Measurements from ENCODE around the gene TTC7B.

- no peak for TF ChIP-seq POLR2A (IDR thresholded peaks at IDR 0.05; ENCODE audit: borderline replicate concordance, extremely low read depth, insufficient read depth, insufficient read length)
- TF ChIP-seq SP1 (IDR thresholded peaks at IDR 0.05; ENCODE audit: low read depth): no peak
- TF ChIP-seq CTCF (IDR thresholded peaks at IDR 0.05 in 2 of 3, conservative IDR thresholded peaks at IDR 0.05 in 1 of 3; ENCODE audit: borderline replicate concordance in 1 of 3, insufficient read depth in 1 of 3, low read depth in 2 of 3, low read length in 2 of 3): no peak
- TF ChIP-seq POLR2AphosphoS5 (IDR thresholded peaks at IDR 0.05; ENCODE audit: low read depth, low read length): no peak
- no peak for TF ChIP-seq TCF7L2 (IDR thresholded peaks at IDR 0.05; ENCODE audit: borderline replicate concordance, extremely low read depth, insufficient read depth, insufficient read length)
- TF ChIP-seq MAX (IDR thresholded peaks at IDR 0.05): no peak
- TF ChIP-seq EZH2 (IDR thresholded peaks at IDR 0.05): no peak
- TF ChIP-seq CEBPB (IDR thresholded peaks at IDR 0.05; ENCODE audit: low read depth): no peak
- no peak for TF ChIP-seq ATF3 (IDR thresholded peaks at IDR 0.05)
- no peak for TF ChIP-seq ZNF274 (IDR thresholded peaks at IDR 0.05; ENCODE audit: low read depth, low read length)
- TF ChIP-seq EZH2phosphoT487 (IDR thresholded peaks at IDR 0.05; ENCODE audit: borderline replicate concordance): no peak
- no peak for TF ChIP-seq ZFX (IDR thresholded peaks at IDR 0.05)
- no peak for TF ChIP-seq EGR1 (IDR thresholded peaks at IDR 0.05; ENCODE audit: low read depth)
- no peak for TF ChIP-seq YY1 (IDR thresholded peaks at IDR 0.05; ENCODE audit: extremely low read depth, insufficient replicate concordance, low read depth, low read length)
Measured at GRCh38 chr14:90836692-90837063, 20.4 kb upstream of the TTC7B start.
